ENCODE results near the gene FGF21.
"Not testable (repeated sequence)": the region's sequence is repeated elsewhere in the genome, so short reads cannot be mapped to it uniquely, and the experiment has no call there.

The FGF21 gene

GRCh38 chr19:48752496-48753365 is 2.6 kb upstream of the FGF21 start, which contains the start of gene FUT1:
Gene FUT1, minus strand, starts transcription at chr19:48752641. Its CDS starts 1,360 bp downstream, at chr19:48751281.
- DNase-seq = peak; percentile 98

GRCh38 chr19:48755787-48756186 is 463 bp downstream of the FGF21 start:
- DNase-seq = no peak

GRCh38 chr19:48756212-48756611 is 888 bp downstream of the FGF21 start:
- no peak for DNase-seq

- no peak for DNase-seq
Observed at GRCh38 chr19:48756686-48757085, 1.4 kb downstream of the FGF21 start.

GRCh38 chr19:48757089-48757675 is 1.9 kb downstream of the FGF21 start:
- DNase-seq = no peak

GRCh38 chr19:48757741-48758144 is 2.4 kb downstream of the FGF21 start:
- DNase-seq = no peak

GRCh38 chr19:48760504-48761205 is 5.3 kb downstream of the FGF21 start:
- no peak for DNase-seq

GRCh38 chr19:48765816-48766215 is 10.5 kb downstream of the FGF21 start:
- DNase-seq = not testable (repeated sequence)

- DNase-seq = not testable (repeated sequence)
Observed at GRCh38 chr19:48768171-48768753, 12.9 kb downstream of the FGF21 start.

- DNase-seq = no peak
Observed at GRCh38 chr19:48768994-48769713, 13.8 kb downstream of the FGF21 start.

- no peak for DNase-seq
Observed at GRCh38 chr19:48770266-48770665, 14.9 kb downstream of the FGF21 start.

- DNase-seq = no peak
Observed at GRCh38 chr19:48770734-48771472, 15.6 kb downstream of the FGF21 start.

GRCh38 chr19:48772503-48772953 is 17.2 kb downstream of the FGF21 start:
- DNase-seq = no peak

GRCh38 chr19:48777139-48777538 is 21.8 kb downstream of the FGF21 start:
- DNase-seq = no peak

GRCh38 chr19:48777720-48778119 is 22.4 kb downstream of the FGF21 start:
- DNase-seq = no peak

- DNase-seq = no peak
Observed at GRCh38 chr19:48779636-48780035, 24.3 kb downstream of the FGF21 start.

GRCh38 chr19:48780631-48781391 is 25.5 kb downstream of the FGF21 start:
- no peak for DNase-seq

GRCh38 chr19:48784527-48784926 is 29.2 kb downstream of the FGF21 start:
- peak; percentile 14 for DNase-seq

- DNase-seq = not testable (repeated sequence)
Observed at GRCh38 chr19:48786422-48786821, 31.1 kb downstream of the FGF21 start.

- not testable (repeated sequence) for DNase-seq
Observed at GRCh38 chr19:48787331-48787730, 32.0 kb downstream of the FGF21 start.

GRCh38 chr19:48793271-48793670 is 37.9 kb downstream of the FGF21 start:
- no peak for DNase-seq

All from NCI-H146 (cell line).